CD8-positive, alpha-beta memory T cell (primary cell): ENCODE data around the gene PIK3CD. TPM values are rescaled to one million over a fixed set of nuclear protein-coding genes. Genes with fewer than 3 reads are reported as not detected.

Source experiments
- CTCF ChIA-PET: fragments of 350-600 bp; sonication (Branson Sonifier 250); formaldehyde crosslinking; loops from one replicate; lab custom pipeline; 2021; ENCODE audit warnings: antibody characterized with exemption; lab: Charles Lee
- POLR2A ChIA-PET: fragments of 350-600 bp; sonication (Branson Sonifier 250); formaldehyde crosslinking; loops from one replicate; lab custom pipeline; 2021; ENCODE audit warnings: antibody characterized with exemption; lab: Charles Lee
- DNase-seq, 5 donors: peaks; one replicate each; pipeline versions ENCODE4 v3.0.0 to v3.0.0-alpha.2; 2020 to 2022; ENCODE audit warnings: mixed read lengths in 1 of 5
- H3K27ac ChIP-seq: one replicate; pipeline ENCODE4 v1.7.0; 2013; ENCODE audit warnings: low read depth, mild to moderate bottlenecking, low read length, moderate library complexity
- H3K27me3 ChIP-seq: 2 replicates; pipeline ENCODE4 v1.7.0; 2013; ENCODE audit warnings: low read length, mild to moderate bottlenecking; ENCODE audit not compliant: insufficient read depth, poor library complexity, severe bottlenecking
- H3K36me3 ChIP-seq: 2 replicates; pipeline ENCODE4 v1.7.0; 2013; ENCODE audit warnings: mild to moderate bottlenecking, low read length, moderate library complexity; ENCODE audit not compliant: insufficient read depth
- H3K4me1 ChIP-seq: 2 replicates; pipeline ENCODE4 v1.7.0; 2013; ENCODE audit warnings: mild to moderate bottlenecking, low read length, moderate library complexity; ENCODE audit not compliant: insufficient read depth
- H3K4me3 ChIP-seq: 2 replicates; pipeline ENCODE4 v1.7.0; 2013; ENCODE audit warnings: mild to moderate bottlenecking, low read length
- H3K9me3 ChIP-seq: 2 replicates; pipeline ENCODE4 v1.7.0; 2013; ENCODE audit warnings: mild to moderate bottlenecking, low read length
- H3K27ac Mint-ChIP-seq, 8 donors: one replicate each; pipeline ENCODE4 v1.8.0; 2020 to 2021; ENCODE audit warnings: mixed read lengths in 8 of 8, mild to moderate bottlenecking in 6 of 8, inconsistent platforms in 3 of 8, moderate library complexity in 3 of 8
- H3K27me3 Mint-ChIP-seq, 2 donors: one replicate each; pipeline ENCODE4 v1.8.0; 2020 to 2021; ENCODE audit warnings: mixed read lengths in 2 of 2, mild to moderate bottlenecking in 1 of 2, moderate library complexity in 1 of 2
- H3K36me3 Mint-ChIP-seq, 3 donors: one replicate each; pipeline ENCODE4 v1.8.0; 2020 to 2021; ENCODE audit warnings: mixed read lengths in 3 of 3, inconsistent platforms in 1 of 3, mild to moderate bottlenecking in 1 of 3
- H3K4me1 Mint-ChIP-seq, 3 donors: one replicate each; pipeline ENCODE4 v1.8.0; 2020 to 2021; ENCODE audit warnings: mixed read lengths in 3 of 3, inconsistent platforms in 1 of 3, mild to moderate bottlenecking in 1 of 3
- H3K4me3 Mint-ChIP-seq, 7 donors: one replicate each; pipeline ENCODE4 v1.8.0; 2020 to 2021; ENCODE audit warnings: mixed read lengths in 7 of 7, mild to moderate bottlenecking in 6 of 7, moderate library complexity in 4 of 7, inconsistent platforms in 2 of 7
- H3K9me3 Mint-ChIP-seq, 5 donors: one replicate each; pipeline ENCODE4 v1.8.0; 2020 to 2022; ENCODE audit warnings: mixed read lengths in 5 of 5, mild to moderate bottlenecking in 3 of 5, moderate library complexity in 2 of 5, inconsistent platforms in 1 of 5
- polyA plus RNA-seq: library from polyadenylated mRNA; unstranded; fragments of 300-500 nt; fragmentation: Illumina TruSeq; gene quantifications from one replicate; pipeline ENCODE4 v1.2.3, GENCODE V29; 2021
- total RNA-seq, 2 experiments: library from RNA; stranded (reverse); gene quantifications; one replicate each; pipeline ENCODE4 v1.2.3, GENCODE V29; 2021

Gene PIK3CD
- total RNA-seq (100 to 1,000 TPM; 157 to 165 TPM), polyA plus RNA-seq (109 TPM)

DNA sequence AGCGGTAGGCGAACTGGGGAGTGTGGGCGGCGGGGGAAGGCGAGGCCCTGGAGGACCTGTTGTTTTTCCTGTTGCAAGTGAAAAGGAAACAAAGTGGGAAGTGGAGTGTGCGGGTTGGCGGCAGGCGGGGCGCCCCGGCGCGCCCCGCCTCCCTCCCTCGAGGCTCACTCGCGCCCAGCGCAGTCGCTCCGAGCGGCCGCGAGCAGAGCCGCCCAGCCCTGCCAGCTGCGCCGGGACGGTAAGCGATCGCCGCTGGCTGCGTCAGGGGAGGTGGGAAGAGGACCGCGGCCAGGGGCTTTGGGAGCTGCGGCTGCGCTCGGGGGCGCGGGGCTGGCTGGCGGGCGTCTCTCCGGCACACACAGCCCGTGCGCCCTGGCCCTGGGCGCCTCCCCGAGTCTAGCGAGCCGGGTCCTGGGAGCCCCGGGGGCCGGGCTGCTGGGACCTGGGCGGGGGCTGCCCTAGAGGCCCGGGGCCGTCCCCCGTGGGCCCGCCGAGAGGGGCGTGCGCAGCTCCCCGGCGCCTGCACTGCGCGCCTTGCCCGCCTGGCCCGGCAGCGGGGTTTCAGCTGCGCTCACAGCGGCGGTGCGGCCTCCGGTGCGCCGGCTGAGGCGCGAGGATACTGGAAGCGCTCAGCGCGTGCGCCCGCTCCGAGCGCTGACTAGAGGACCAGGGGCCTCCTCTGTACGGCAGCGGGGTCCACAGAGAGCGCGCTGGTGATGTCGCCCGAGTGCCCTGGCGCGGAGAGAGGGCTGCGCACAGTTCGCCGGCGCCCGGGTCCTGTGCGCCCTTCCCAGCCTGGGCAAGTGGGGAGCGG lies at the start of gene PIK3CD:
PIK3CD (plus strand) TSS at position 167 of the 814 bp plus-strand sequence. CDS start 58,725 bp downstream, outside the sequence.
- ChIA-PET POLR2A (interaction anchor here (0.6 to 7.2 kb wide), 13 partner anchors 11 to 160 kb away, joined by 3 to 161 read pairs (median 7); no protein-coding TSS in a partner anchor), CTCF (interaction anchor here (0.7 to 7.8 kb wide), 12 partner anchors 7 to 174 kb away, joined by 3 to 136 read pairs (median 6); no protein-coding TSS in a partner anchor)
- Histone ChIP-seq H3K36me3 (no peaks in the 10 kb centered on the region), H3K9me3 (no peaks in the 10 kb centered on the region), H3K27ac (peak within 1 kb of the TSS; percentile 69), H3K4me1 (peaks cover 65% of the 10 kb centered on the region), H3K27me3 (no peaks in the 10 kb centered on the region), H3K4me3 (peak within 1 kb of the TSS; percentile 91)
- H3K4me3 Mint-ChIP-seq: peak within 1 kb of the TSS; percentile 97 to 100 (median 100)
- H3K9me3 Mint-ChIP-seq: no peaks in the 10 kb centered on the region
- H3K36me3 Mint-ChIP-seq: peaks cover 0 to 20% (median 0%) of the 10 kb centered on the region in 3 donors
- H3K27ac Mint-ChIP-seq: peak within 1 kb of the TSS; percentile 85 to 100 (median 98)
- peak in 4 of 5 donors; percentile 23 to 52 (median 38) for DNase-seq
- H3K27me3 Mint-ChIP-seq: peaks cover 0 to 3% of the 10 kb centered on the region in 2 donors
- H3K4me1 Mint-ChIP-seq: peaks cover 50 to 66% (median 54%) of the 10 kb centered on the region in 3 donors

DNA sequence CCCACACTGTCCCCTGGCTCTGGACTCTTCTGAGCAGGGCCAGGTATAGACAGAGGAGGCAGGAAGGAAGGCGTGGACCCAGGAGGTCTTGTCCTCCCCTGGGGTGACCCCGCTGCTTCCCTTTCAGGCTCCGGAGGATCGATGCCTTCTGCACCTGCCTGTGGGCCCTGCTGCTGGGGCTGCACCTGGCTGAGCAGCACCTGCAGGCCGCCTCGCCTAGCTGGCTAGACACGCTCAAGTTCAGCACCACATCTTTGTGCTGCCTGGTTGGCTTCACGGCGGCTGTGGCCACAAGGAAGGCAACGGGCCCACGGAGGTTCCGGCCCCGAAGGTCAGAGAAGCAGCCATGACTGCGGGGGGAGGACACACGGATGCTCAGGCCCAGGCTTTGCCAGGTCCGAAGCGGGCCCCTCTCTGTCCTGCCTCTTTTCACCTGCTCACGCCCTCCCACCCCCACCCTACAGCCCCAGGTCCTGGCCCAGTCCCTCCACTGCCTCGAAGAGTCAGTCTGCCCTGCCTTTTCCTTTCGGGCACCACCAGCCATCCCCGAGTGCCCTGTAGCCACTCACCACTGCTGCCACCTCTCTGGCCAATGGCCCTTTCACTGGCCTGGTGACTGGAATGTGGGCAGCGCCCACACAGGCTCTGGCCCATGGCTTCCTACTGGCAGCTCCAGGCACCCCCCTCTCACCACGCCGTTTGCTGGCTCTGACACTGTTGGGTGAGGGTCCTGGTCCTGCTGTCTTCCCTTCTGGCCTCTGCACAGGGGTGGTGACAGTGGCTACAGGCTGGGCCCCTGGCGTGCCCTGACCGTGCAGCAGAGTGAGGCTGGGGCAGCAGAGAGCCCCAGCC lies 49.4 kb upstream of the PIK3CD start:
- no peaks in the 10 kb centered on the region for H3K9me3 Mint-ChIP-seq
- H3K36me3 ChIP-seq: no peaks in the 10 kb centered on the region
- POLR2A ChIA-PET: no interaction called here
- H3K27ac ChIP-seq: no peak overlapping the region
- no peak overlapping the region for H3K4me3 Mint-ChIP-seq
- no peaks in the 10 kb centered on the region for H3K9me3 ChIP-seq
- CTCF ChIA-PET: no interaction called here
- no peaks in the 10 kb centered on the region for H3K4me1 ChIP-seq
- no peak overlapping the region for H3K4me3 ChIP-seq
- no peak overlapping the region for H3K27ac Mint-ChIP-seq
- no peaks in the 10 kb centered on the region for H3K27me3 ChIP-seq
- no peaks in the 10 kb centered on the region for H3K27me3 Mint-ChIP-seq
- peaks cover 0 to 65% (median 0%) of the 10 kb centered on the region in 3 donors for H3K36me3 Mint-ChIP-seq
- DNase-seq: no peak
- no peaks in the 10 kb centered on the region for H3K4me1 Mint-ChIP-seq

DNA sequence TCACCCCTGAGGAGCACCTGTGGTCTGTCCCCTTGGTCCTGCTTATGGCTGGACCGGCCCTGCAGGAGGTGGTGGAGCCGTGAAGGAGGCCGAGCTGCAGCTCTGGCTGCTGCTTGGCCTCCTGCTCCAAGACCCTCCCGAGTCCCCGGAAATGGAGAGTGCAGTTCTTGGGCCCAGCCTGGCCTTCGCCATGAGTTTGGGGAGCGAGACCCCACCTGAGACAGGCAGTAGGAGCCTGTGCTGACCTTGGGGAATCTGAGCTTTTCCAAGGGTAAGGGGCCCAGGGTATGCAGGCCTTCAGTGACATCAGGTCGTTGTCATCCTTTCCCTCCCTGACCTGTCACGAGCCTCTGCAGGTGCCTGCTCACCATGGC lies 48.8 kb upstream of the PIK3CD start:
- H3K27ac Mint-ChIP-seq: no peak overlapping the region
- CTCF ChIA-PET: no interaction called here
- no peaks in the 10 kb centered on the region for H3K27me3 ChIP-seq
- H3K9me3 ChIP-seq: no peaks in the 10 kb centered on the region
- no peaks in the 10 kb centered on the region for H3K4me1 Mint-ChIP-seq
- H3K4me3 Mint-ChIP-seq: no peak overlapping the region
- H3K4me1 ChIP-seq: no peaks in the 10 kb centered on the region
- H3K27ac ChIP-seq: no peak overlapping the region
- POLR2A ChIA-PET: no interaction called here
- no peak for DNase-seq
- no peaks in the 10 kb centered on the region for H3K9me3 Mint-ChIP-seq
- peaks cover 0 to 62% (median 2%) of the 10 kb centered on the region in 3 donors for H3K36me3 Mint-ChIP-seq
- H3K36me3 ChIP-seq: no peaks in the 10 kb centered on the region
- no peaks in the 10 kb centered on the region for H3K27me3 Mint-ChIP-seq
- H3K4me3 ChIP-seq: no peak overlapping the region

DNA sequence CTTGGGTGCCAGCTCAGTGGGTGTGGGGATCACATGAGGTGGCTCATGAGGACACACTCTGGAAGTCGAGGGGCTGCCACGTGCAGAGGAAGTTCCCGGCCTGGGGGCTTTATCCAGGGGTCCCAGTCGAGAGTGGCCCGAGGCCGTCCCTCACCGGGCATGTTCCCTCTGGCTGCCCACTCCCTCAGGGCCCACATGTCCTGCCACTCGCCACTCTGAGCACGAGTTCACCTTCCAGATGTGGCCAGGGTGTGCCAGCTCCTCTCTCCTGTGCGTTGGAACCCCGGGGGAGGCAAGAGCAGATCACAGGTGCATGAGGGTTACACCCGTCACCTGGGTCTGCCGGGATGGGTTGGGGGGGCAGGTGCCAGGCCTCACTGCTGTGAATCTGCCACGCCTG lies 48.2 kb upstream of the PIK3CD start:
- Histone ChIP-seq H3K36me3 (no peaks in the 10 kb centered on the region), H3K4me3 (no peak overlapping the region), H3K9me3 (no peaks in the 10 kb centered on the region), H3K27me3 (no peaks in the 10 kb centered on the region), H3K27ac (no peak overlapping the region), H3K4me1 (no peaks in the 10 kb centered on the region)
- POLR2A ChIA-PET: no interaction called here
- CTCF ChIA-PET: no interaction called here
- no peak overlapping the region for H3K27ac Mint-ChIP-seq
- no peak for DNase-seq
- H3K9me3 Mint-ChIP-seq: no peaks in the 10 kb centered on the region
- no peaks in the 10 kb centered on the region for H3K27me3 Mint-ChIP-seq
- no peak overlapping the region for H3K4me3 Mint-ChIP-seq
- H3K36me3 Mint-ChIP-seq: peaks cover 0 to 63% (median 2%) of the 10 kb centered on the region in 3 donors
- H3K4me1 Mint-ChIP-seq: no peaks in the 10 kb centered on the region

DNA sequence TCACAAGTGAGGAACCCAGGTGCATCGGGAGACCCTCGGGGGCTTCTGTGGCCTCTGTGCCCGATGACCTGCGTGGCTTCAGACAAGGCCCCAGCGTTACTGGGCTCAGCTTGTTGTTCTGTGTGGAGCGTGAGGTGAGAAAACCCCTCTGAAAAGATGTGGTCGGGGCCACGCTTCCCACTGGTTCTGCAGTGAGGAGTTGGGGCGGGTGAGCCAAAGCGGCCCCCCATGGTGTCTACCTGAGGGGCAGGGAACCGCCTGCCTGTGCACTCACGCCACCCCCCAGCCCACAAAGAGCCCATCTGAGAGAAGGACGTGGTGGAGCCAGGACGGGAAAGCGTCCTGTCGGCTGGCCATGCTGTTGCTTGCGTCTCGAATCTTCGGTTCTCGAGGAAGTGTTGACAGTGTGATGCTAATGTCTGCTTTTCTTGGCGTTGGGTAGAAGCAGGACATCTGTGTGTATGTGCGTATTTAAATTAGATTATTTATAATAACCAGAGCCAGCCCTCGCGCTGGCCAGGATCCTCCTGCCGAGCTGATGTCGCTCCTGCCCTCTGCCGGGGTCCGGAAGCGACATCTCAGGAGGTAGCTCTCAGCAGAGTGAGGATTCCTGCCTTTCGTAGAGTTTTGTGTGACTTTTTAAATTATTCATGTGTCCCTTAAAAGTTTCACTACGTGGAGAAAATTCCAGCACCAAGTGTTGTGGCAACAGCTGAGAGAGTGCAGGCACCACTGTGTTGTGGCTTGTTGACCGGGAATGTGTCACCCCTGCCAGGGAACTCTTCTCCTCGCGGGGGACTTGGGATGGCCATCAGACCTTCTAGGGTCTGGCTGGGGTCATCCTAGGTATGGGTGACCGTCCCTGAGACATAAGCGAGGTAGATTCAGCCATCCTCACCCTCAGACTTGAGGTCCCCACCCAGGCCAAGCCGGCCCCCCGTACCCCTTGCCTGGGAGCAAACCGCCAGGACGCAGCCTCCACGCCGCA lies 47.5 kb upstream of the PIK3CD start:
- Mint-ChIP-seq H3K4me3 (no peak overlapping the region), H3K27me3 (no peaks in the 10 kb centered on the region), H3K9me3 (no peaks in the 10 kb centered on the region), H3K4me1 (no peaks in the 10 kb centered on the region), H3K36me3 (peaks cover 0 to 65% (median 2%) of the 10 kb centered on the region in 3 donors), H3K27ac (peak overlapping the region in 2 of 8 donors; percentile 3 to 50)
- H3K27me3 ChIP-seq: no peaks in the 10 kb centered on the region
- ChIA-PET CTCF (no interaction called here), POLR2A (no interaction called here)
- H3K4me1 ChIP-seq: no peaks in the 10 kb centered on the region
- H3K27ac ChIP-seq: no peak overlapping the region
- no peak for DNase-seq
- H3K9me3 ChIP-seq: no peaks in the 10 kb centered on the region
- no peak overlapping the region for H3K4me3 ChIP-seq
- no peaks in the 10 kb centered on the region for H3K36me3 ChIP-seq

DNA sequence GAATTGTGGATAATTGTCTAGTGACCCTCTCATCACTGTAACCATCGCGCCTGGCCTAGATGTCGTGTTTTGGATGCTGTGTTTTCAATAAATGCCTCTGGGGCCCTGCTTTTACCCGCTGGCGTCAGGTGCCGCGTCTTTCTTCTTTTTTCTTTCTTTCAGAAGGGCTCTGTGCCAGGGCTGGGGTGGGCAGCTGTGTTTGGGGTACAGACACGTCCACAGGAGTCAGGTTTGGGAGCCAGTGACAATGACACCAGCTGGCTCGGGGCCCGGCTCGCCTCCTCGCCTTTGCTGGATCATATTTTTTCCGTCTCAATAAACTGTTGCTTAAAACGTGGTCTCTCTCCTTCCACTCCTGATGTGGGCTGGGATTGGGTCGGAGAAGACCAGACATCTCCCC lies 46.7 kb upstream of the PIK3CD start:
- POLR2A ChIA-PET: no interaction called here
- peaks cover 0 to 67% (median 2%) of the 10 kb centered on the region in 3 donors for H3K36me3 Mint-ChIP-seq
- peak overlapping the region in 1 of 8 donors; percentile 86 for H3K27ac Mint-ChIP-seq
- no peaks in the 10 kb centered on the region for H3K36me3 ChIP-seq
- no peaks in the 10 kb centered on the region for H3K4me1 ChIP-seq
- no peak overlapping the region for H3K4me3 Mint-ChIP-seq
- no peak overlapping the region for H3K27ac ChIP-seq
- no peaks in the 10 kb centered on the region for H3K27me3 ChIP-seq
- no peaks in the 10 kb centered on the region for H3K4me1 Mint-ChIP-seq
- no peaks in the 10 kb centered on the region for H3K9me3 ChIP-seq
- CTCF ChIA-PET: no interaction called here
- no peaks in the 10 kb centered on the region for H3K27me3 Mint-ChIP-seq
- H3K4me3 ChIP-seq: no peak overlapping the region
- DNase-seq: no peak
- no peaks in the 10 kb centered on the region for H3K9me3 Mint-ChIP-seq

DNA sequence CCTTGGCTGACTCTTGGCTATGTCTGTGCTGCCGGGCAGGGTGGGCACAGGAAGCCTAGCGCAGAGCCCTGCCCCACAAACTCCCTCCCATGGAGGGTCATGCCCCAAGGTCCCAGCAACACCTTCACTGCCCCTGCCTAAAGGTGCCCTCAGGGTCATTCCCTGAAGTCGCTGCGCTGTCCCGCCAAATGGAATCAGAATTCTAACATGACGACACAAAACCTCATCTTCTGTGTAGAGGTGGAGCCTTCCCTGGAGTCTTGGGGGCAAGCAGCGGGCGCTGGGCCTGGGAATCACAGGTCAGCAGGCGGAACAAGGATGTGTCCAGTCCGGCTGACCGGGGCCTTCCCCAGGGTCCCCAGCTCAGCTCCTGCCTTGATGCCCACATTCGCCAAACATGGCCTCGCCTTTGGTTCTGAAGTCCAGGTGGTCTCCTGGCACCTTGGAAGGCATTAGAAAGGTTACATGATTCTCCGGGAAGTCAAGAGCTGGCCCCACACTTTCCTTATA lies 45.5 kb upstream of the PIK3CD start:
- peak in 1 of 5 donors; percentile 30 for DNase-seq
- Mint-ChIP-seq H3K27me3 (no peaks in the 10 kb centered on the region), H3K27ac (peak overlapping the region in 1 of 8 donors; percentile 46), H3K4me3 (no peak overlapping the region), H3K36me3 (peaks cover 0 to 62% (median 2%) of the 10 kb centered on the region in 3 donors), H3K4me1 (no peaks in the 10 kb centered on the region), H3K9me3 (no peaks in the 10 kb centered on the region)
- H3K4me3 ChIP-seq: no peak overlapping the region
- no peaks in the 10 kb centered on the region for H3K4me1 ChIP-seq
- no peak overlapping the region for H3K27ac ChIP-seq
- ChIA-PET POLR2A (no interaction called here), CTCF (interaction anchor here (1.4 kb wide), 1 partner anchor 9 kb away, joined by 4 read pairs; no protein-coding TSS in a partner anchor)
- H3K9me3 ChIP-seq: no peaks in the 10 kb centered on the region
- H3K27me3 ChIP-seq: no peaks in the 10 kb centered on the region
- no peaks in the 10 kb centered on the region for H3K36me3 ChIP-seq
